Measurements from ENCODE around the gene WAC.
"Not testable (repeated sequence)": the region's sequence is repeated elsewhere in the genome, so short reads cannot be mapped to it uniquely, and the experiment has no call there.

WAC gene

GRCh38 chr10:28570598-28570997 is 37.7 kb downstream of the WAC start:
- no peak for DNase-seq

GRCh38 chr10:28571265-28571664 is 38.3 kb downstream of the WAC start:
- DNase-seq: no peak

GRCh38 chr10:28574214-28574613 is 41.3 kb downstream of the WAC start:
- not testable (repeated sequence) for DNase-seq

GRCh38 chr10:28575852-28576251 is 42.9 kb downstream of the WAC start:
- no peak for DNase-seq

- no peak for DNase-seq
Measured at GRCh38 chr10:28577506-28577905, 44.6 kb downstream of the WAC start.

GRCh38 chr10:28578454-28578853 is 45.5 kb downstream of the WAC start:
- DNase-seq: no peak

GRCh38 chr10:28580825-28581224 is 47.9 kb downstream of the WAC start:
- DNase-seq: no peak

GRCh38 chr10:28581916-28582315 is 49.0 kb downstream of the WAC start:
- DNase-seq: no peak

- DNase-seq: no peak
Measured at GRCh38 chr10:28585076-28585475, 52.2 kb downstream of the WAC start.

- DNase-seq: no peak
Measured at GRCh38 chr10:28586176-28586575, 53.3 kb downstream of the WAC start.

- no peak for DNase-seq
Measured at GRCh38 chr10:28587270-28587969, 54.5 kb downstream of the WAC start.

- DNase-seq: no peak
Measured at GRCh38 chr10:28587970-28588290, 55.0 kb downstream of the WAC start.

GRCh38 chr10:28592953-28593352 is 60.0 kb downstream of the WAC start:
- DNase-seq: no peak

- DNase-seq: no peak
Measured at GRCh38 chr10:28593811-28594210, 60.9 kb downstream of the WAC start.

- no peak for DNase-seq
Measured at GRCh38 chr10:28594406-28594805, 61.5 kb downstream of the WAC start.

- DNase-seq: no peak
Measured at GRCh38 chr10:28595613-28596012, 62.7 kb downstream of the WAC start.

GRCh38 chr10:28600056-28600455 is 67.1 kb downstream of the WAC start:
- DNase-seq: no peak

- no peak for DNase-seq
Measured at GRCh38 chr10:28601012-28601411, 68.1 kb downstream of the WAC start.

- DNase-seq: no peak
Measured at GRCh38 chr10:28604567-28605536, 71.9 kb downstream of the WAC start.

- no peak for DNase-seq
Measured at GRCh38 chr10:28606568-28606967, 73.7 kb downstream of the WAC start.

- DNase-seq: not testable (repeated sequence)
Measured at GRCh38 chr10:28609636-28610035, 76.7 kb downstream of the WAC start.

GRCh38 chr10:28612877-28613276 is 80.0 kb downstream of the WAC start:
- no peak for DNase-seq

- DNase-seq: no peak
Measured at GRCh38 chr10:28616514-28616913, 83.6 kb downstream of the WAC start.

GRCh38 chr10:28619455-28619854 is 86.5 kb downstream of the WAC start:
- no peak for DNase-seq
